HG03432 (cell line): ENCODE results near the gene SNCAIP.
A peak's percentile ranks its signal among the peaks of the same experiment; 100 is the strongest.

Experiments used
- ATAC-seq: cut with Tn5 transposase; IDR thresholded peaks from one replicate; pipeline ENCODE4 v1.9.1; 2021; ENCODE audit warnings: mild to moderate bottlenecking, moderate library complexity; ENCODE audit not compliant: unreplicated experiment

The SNCAIP gene

DNA sequence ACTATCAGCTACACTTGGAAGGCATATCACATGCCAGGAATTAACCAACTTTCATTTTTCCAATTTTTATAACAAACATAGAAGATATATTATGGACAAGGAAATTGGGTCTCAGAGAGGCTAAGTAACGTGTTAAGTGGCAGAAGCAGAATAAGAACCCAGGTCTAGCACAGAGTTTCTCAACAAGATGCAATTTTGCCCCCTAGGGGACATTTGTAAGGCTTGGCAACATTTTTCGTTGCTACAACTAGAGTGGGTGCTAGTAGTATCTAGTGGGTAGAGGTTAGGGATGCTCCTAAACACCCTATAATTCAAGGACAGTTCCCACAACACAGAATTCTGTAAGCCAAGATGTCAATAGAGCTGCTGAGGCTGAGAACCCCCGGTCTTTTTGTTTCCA, 180.6 kb downstream of the SNCAIP start:
- ATAC-seq, result no peak

DNA sequence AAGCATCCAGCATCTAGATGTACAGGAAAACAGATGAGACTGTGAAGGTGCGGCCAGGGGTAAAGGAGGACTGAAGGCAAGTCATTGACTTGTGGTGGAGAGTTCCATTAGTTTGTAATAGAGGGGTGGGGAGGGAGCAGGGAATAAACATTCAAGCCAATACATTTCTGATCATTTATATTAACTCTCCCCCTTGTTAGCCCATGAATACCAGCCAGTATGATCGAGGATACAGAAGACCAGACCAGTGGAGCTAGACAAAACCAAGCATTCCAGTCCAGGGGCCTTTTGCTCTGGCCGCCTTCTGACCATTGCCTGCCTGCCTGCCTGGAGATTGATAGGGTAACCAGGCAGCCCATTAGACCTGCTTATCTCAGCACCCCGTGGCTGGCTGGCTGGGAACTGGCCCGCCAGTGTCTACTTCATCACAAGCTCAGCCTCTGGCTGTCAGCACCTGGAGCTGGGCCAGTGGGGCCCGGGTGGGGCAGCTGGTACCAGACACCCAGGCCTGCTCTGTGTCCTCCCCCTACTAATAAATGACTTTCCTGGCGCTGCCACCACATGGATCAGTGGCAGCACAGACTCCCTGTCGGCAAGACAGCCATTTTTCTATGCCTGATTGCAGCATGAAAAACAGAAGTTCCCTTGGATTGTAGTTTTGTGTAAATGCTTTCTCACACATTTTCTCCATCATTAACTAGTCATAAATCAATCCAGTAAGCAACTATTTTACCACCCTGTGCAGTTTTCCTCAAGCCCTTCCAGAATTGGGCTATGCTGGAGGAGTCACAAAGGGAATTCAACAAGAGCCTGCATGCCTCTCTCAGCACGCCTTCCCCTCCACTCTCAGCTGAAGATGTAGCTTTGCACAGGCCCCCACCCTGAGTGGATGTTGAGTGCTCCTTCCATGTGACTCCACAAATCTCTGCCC, 181.3 kb downstream of the SNCAIP start:
- no peak for ATAC-seq

DNA sequence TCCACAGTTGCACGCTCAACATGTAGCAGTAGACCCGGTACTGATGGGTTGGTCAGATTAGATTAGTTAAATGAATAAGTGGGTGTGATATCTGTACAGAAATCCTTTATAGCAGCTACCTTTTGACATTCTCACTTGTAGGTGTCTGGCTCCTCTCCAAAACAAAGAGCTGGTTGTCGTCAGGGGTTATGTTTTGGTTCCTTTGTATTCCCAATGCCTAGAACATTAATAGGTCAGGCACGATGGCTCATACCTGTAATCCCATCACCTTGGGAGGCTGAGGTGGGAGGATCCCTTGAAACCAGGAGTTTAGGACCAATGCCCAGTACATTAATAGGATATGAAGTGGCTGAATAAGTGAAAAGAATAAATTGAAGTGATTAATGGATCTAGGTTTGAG, 182.1 kb downstream of the SNCAIP start:
- no peak for ATAC-seq

DNA sequence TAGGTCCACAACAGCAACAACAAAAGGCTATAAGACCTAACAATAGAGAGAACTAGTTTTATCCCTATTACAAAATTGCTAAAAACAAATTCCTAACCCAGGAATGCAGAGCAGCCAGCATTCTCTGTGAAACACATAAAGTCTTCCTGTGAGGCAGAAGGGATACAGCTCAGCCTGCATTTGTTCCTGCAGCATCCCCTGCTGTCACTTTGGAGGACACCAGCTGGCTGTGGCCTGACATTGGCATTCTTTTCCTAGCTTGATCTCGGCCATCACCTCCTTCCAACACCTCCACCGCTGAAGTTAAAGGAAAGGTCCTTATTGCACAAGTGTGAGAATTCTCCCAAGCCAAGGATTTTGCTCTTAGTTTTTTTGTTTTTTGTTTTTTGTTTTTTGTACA, 186.1 kb downstream of the SNCAIP start:
- ATAC-seq, result no peak

DNA sequence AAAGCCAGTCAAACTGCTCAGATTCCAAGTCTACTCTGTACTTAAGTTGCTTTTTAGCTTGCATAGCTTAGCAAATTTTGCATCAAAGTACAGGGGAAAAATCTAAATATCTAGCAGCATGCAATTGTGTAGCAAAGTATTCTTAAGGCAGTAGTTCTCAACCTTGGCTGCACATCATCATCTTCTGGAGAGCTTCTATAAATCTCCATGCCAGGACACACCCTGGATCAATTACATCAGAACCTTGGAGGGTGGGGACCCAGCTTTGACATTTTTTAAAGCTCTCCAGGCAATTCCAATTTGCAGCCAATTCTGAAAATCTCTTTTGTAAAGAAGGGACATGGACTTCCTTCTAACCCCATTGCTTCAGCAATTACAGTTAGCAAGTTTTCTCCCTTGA, 187.5 kb downstream of the SNCAIP start:
- ATAC-seq, result no peak

DNA sequence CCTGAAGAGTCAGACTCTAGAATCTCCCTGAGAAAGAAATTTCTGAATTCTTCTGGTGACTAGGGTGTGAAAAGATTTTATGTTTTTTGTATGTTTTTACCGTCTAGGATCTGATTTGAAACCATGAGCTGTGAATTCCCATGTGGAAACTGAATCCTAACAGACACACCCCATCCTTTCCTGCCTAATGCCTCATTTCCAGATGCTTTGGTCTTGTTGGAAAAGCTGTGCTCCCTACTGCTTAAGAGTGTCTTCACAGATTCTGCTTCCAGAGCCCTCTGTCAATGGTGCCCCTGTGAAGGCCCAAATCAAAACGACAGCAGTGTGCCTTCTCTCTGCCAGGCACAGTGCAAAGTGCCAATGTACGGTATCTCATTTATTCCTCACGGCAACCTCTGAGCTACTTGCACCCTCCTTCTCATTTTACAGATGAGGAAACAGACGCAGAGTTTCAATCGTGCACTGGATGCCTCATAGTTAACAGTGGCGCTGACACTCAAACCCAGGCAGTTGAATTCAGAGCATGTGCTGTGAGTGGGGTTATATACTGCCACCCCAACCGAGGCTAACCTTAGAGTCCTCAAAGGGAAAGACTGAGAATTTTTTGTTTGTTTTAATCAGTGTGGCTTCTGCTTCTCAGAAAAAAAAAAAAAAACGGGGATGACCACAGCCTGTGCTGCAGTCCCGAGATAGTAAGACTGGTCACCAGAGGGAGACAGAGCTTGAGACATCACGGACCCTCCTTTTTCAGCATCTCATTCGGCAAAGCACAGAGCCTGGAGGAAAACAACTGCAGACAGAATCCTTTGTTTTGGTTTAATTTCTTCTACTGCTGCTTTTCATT, 188.4 kb downstream of the SNCAIP start:
- peak; percentile 59 for ATAC-seq

DNA sequence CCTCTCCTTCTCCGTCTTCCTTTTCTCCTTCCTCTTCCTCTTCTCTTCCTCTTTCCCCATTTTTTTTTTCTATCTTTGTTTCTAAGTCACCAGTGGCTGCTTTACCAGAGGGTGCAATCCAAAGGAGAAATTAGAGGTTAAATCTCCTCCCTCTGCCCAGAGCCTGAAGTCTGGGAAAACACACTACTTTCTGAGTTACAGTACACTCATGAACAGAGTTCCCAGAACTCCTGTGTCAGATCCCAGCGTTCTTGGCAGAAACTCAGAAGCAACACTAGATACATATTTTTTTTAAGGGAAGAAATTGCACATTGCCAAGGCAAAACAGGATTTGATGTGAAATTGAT, 189.0 kb downstream of the SNCAIP start:
- no peak for ATAC-seq

DNA sequence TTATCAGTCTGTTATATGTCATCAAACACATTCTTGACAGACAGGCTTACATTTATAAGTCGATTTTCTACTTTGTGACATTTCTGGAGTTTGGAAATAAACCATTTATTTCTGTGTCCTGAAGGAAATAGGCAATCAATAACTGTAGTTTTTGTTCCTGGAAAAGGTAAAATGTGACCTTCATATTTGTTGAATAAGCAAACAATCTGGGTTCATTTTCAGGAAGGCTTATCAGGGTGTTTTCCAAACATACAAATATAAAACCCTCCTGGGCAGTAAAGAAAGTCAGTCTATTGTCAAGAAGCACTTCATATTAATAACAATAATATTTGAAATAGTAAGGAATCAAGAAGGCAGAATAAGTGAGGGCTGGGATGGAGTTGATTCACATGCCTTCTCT, 195.0 kb downstream of the SNCAIP start:
- ATAC-seq, result no peak

DNA sequence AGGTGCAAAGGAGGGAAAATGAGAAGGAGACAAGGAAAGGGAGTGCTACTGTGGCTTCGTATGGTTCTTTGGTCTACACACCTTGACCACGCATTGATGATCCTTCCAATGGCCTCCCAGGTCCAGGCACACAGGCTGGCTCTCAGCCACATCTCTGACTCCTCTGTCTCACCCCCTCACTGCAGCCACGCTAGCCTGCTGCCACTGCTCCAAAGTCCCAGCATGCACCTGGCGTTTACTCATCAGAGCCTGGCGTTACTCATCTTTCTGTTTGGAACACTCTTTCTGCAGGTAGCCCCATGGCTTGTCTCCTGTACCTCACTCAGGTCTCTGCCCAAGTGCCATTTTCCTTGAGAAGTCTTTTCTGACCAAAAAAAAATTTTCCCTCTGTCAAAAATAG, 195.5 kb downstream of the SNCAIP start:
- ATAC-seq, result no peak

DNA sequence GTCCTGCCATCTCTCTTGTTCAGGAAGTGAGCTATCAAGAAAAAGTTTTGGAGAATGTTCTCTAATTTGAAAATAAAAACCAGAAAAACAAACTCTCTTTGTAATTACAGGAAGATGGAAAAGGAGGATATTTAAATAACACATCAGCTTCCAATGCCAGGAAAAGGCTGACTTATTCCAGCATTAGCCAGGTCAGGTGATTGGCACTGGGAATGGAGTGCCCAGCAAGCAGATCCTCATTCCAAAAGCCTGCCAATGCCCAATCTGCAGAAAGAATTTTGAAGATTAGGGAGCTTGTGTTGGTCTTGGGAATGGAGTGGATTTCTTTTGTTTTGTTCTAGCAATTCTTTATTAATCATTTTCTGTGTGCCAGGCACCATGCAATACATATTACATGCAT, 196.6 kb downstream of the SNCAIP start:
- no peak for ATAC-seq
